ENCODE results near the gene BTN1A1.

BTN1A1 gene

DNA sequence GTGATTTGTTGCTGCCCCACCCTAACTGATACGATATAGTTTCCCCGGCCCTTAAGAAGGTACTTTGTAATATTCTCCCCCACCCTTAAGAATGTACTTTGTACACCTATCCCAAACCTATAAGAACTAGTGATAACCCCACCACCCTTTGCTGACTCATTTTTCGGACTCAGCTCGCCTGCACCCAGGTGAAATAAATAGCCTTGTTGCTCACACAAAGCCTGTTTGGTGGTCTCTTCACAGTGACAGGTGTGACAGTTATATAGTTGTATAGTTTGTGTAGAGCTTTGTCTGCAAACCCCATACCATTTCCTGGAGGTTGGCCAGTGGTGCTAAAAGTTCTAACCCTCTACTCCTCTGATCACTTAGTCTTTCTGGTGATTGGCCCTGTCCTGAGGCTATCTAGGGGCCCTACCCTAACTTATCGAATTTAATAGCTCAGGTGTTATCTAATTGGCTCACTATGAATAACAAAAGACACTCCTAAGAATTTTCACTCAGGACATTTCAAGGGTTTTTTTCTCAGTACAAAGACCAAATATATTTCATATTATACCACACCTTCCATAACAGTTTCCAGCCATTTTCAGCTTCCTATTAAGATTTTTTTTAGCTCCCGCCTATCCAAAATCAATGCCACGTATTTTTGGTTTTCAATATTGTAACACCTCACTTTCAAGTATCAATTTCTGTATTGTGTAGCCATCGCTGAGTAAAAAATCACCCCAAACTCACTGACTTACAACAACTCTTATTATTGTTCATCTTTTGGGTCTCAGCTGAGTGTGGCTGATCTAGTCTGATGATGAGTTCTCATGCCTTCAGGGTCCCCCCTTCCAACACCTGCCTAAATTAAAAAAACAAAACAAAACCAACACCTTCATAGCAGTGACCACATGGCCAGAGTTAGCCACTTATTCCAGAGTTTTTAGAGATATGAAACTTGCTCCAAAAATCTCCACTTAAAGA is 9.8 kb upstream of the BTN1A1 start:
- CTCF ChIA-PET = interaction anchor here (0.9 to 2.4 kb wide), 10 partner anchors 9 to 148 kb away, joined by 3 to 8 read pairs (median 5); partner anchors contain the start of gene HMGN4
- POLR2A ChIA-PET = no interaction called here
- no peak for DNase-seq (ENCODE audit: extremely low spot score)
- TF ChIP-seq, protein P1, sequence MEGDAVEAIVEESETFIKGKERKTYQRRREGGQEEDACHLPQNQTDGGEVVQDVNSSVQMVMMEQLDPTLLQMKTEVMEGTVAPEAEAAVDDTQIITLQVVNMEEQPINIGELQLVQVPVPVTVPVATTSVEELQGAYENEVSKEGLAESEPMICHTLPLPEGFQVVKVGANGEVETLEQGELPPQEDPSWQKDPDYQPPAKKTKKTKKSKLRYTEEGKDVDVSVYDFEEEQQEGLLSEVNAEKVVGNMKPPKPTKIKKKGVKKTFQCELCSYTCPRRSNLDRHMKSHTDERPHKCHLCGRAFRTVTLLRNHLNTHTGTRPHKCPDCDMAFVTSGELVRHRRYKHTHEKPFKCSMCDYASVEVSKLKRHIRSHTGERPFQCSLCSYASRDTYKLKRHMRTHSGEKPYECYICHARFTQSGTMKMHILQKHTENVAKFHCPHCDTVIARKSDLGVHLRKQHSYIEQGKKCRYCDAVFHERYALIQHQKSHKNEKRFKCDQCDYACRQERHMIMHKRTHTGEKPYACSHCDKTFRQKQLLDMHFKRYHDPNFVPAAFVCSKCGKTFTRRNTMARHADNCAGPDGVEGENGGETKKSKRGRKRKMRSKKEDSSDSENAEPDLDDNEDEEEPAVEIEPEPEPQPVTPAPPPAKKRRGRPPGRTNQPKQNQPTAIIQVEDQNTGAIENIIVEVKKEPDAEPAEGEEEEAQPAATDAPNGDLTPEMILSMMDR (IDR thresholded peaks at IDR 0.05; ENCODE audit: control extremely low read depth, extremely low read depth, low read depth, missing control alignments) = no peak

DNA sequence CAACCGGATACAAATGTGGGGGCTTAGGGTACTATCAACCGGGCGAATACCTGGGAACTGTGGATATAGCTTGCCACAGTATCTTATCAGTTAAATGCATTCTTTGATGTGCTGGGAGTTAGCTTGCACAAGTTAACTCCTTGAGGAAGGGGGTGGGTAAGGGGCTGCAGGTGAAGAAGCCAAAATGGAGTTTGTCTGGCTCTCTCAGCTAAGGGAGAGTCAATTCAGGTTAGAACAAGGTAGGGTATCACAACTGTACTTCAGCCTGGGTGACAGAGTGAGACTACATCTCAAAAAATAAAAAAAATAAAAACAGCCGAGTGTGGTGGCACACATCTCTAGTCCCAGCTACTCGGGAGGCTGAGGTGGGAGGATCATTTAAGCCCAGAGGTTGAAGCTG is 8.5 kb upstream of the BTN1A1 start:
- CTCF ChIA-PET = interaction anchor here (0.7 to 1.8 kb wide), 5 partner anchors 9 to 20 kb away, joined by 3 to 7 read pairs (median 3); no protein-coding TSS in a partner anchor
- POLR2A ChIA-PET = no interaction called here
- no peak for DNase-seq (ENCODE audit: extremely low spot score)

DNA sequence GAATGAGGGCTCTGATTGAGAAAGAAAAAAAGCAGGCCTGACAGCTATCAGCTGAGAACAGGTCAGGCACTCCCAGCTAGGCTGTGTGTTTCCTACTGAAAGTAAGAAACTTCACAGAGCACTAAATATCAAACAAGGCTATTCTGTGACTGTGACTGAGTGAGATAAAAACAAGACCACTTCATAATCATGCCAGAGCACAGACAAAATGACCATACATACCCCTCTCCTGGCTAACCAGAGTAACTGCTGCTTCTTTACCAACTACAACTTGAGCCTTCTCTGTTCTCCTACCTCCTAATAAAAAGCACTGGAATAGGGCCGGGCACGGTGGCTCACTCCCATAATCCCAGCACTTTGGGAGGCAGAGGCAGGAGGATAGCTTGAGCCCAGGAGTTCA is 6.8 kb upstream of the BTN1A1 start:
- ChIA-PET POLR2A (no interaction called here), CTCF (interaction anchor here (1.0 to 1.8 kb wide), 3 partner anchors 10 to 21 kb away, joined by 3 to 7 read pairs (median 4); no protein-coding TSS in a partner anchor)
- peak; percentile 30 for DNase-seq (ENCODE audit: extremely low spot score)
- TF ChIP-seq, protein P1 (IDR thresholded peaks at IDR 0.05; ENCODE audit: control extremely low read depth, extremely low read depth, low read depth, missing control alignments) = peak; percentile 36

More for the DNA sequence above, 8.5 kb upstream of the BTN1A1 start:
- TF ChIP-seq, protein P1 (IDR thresholded peaks at IDR 0.05; ENCODE audit: control extremely low read depth, extremely low read depth, low read depth, missing control alignments) = no peak

DNA sequence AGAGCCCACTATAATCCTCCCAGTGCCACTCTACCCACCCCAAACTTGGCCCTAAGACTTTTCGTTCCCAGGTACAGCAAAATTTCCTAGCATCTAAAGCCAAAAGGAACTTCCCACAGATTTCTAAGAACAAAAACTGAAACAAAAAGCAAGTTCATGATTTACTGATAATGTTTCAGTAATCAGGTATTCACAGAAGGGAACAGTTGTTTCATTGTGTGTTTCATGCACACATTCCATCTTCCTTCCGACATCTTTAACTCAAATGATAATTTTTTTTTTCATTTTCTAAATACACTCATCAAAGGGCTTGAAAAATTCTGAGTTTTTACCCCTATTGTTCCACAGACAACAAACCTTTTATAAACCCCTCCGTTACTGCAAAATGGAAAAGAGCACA is 6.0 kb upstream of the BTN1A1 start:
- TF ChIP-seq, protein P1 (IDR thresholded peaks at IDR 0.05; ENCODE audit: control extremely low read depth, extremely low read depth, low read depth, missing control alignments) = no peak
- DNase-seq (ENCODE audit: extremely low spot score) = no peak
- ChIA-PET POLR2A (no interaction called here), CTCF (interaction anchor here (1.0 to 1.5 kb wide), 2 partner anchors 15 to 22 kb away, joined by 3 to 4 read pairs; no protein-coding TSS in a partner anchor)

DNA sequence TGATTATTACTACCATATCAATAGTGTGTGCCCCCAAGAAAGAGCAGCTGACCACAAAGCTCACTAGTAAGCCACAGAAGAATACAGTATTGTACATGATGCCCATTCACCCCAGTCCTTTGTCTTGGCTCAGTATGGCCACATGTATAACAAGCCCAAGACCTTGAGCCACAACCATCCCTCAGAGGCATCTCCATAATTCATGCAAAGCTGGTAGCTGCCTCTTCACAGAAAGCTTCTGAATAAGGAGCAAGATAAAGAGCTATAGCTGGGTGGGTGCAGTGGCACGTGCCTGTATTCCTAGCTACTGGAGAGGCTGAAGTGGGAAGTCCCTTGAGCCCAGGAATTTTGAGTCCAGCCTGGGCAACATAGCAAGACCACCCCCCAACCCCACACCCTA is 4.8 kb upstream of the BTN1A1 start:
- TF ChIP-seq, protein P1 (IDR thresholded peaks at IDR 0.05; ENCODE audit: control extremely low read depth, extremely low read depth, low read depth, missing control alignments) = no peak
- ChIA-PET CTCF (interaction anchor here (0.9 to 2.2 kb wide), 5 partner anchors 9 to 154 kb away, joined by 3 to 9 read pairs (median 4); no protein-coding TSS in a partner anchor), POLR2A (interaction anchor here (0.6 kb wide), 2 partner anchors 65 to 223 kb away, joined by 4 to 5 read pairs; no protein-coding TSS in a partner anchor)
- DNase-seq (ENCODE audit: extremely low spot score) = no peak

DNA sequence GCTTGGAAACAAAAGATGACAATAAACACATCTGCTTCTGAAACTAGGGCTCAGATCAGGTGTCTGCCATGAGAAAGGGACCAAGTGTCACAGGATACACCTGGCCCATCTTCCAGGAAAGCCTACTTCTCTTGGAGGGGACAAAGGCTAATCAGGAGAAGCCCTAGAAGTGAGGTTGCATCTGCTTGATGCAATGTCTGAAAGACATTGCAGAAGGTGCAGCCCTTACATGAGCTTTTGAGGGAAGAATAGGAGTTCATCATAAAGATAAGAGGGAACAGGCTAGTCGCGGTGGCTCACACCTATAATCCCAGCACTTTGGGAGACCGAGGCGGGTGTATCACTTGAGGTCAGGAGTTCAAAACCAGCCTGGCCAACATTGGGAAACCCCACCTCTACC is 2.5 kb upstream of the BTN1A1 start:
- DNase-seq (ENCODE audit: extremely low spot score) = no peak
- POLR2A ChIA-PET = no interaction called here
- TF ChIP-seq, protein P1 (IDR thresholded peaks at IDR 0.05; ENCODE audit: control extremely low read depth, extremely low read depth, low read depth, missing control alignments) = no peak
- CTCF ChIA-PET = interaction anchor here (2.1 kb wide), 1 partner anchor 13 kb away, joined by 10 read pairs; no protein-coding TSS in a partner anchor

All from GM10248 (cell line).